Activated CD8-positive, alpha-beta memory T cell treated with anti-CD3 and anti-CD28 coated beads, Interleukin-2, amount 50 U/mL, for 1 hour (primary cell): ENCODE results near the gene C9.
"Not testable (repeated sequence)": the region's sequence is repeated elsewhere in the genome, so short reads cannot be mapped to it uniquely, and the experiment has no call there.

Source experiments
- DNase-seq: peaks from one replicate; pipeline ENCODE4 v3.0.0-alpha.2; 2020; ENCODE audit errors: extremely low read depth

C9 gene

DNA sequence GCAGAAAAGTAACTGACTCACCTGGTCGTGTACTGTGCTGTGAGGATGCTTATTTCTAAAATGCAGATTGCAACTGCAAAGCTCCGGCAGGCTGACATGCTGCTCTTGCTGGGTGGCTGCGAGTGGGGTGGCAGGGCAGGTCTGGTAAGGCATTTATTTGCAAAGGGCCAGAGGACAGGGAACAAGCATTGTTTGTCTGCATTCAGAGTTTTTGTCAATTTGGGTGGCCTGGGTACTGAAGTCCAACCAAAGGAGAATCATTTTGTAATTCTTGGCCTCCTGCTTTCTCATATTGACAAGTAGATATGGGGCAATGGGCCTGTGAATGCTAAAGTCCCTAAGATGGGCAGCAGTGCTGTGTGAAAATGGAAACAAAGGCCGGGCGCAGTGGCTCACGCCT lies at the start of gene C9:
Gene C9 (minus strand): TSS at position 129 of the 400 bp plus-strand sequence. CDS start 31 bp downstream, at position 98.
- DNase-seq: no peak

DNA sequence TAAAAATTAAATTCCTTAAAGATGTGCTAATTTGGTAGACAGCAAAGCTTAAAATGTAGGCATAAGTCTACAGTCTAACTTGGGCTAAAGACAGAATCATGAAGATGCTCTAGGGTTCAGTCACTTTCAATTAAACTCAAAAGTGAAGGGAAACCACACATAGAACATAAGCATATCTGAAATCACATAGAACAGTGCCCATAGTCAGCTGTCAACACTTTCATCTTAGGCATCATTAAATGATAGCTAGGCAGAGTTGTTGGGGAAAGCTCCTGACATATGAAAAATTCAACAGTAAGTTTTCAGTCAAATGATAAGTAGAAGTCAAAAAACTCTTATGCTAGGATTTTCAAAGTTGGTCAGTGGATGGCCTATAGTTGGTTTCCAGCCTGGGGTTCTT lies 49.5 kb upstream of the C9 start:
- no peak for DNase-seq

DNA sequence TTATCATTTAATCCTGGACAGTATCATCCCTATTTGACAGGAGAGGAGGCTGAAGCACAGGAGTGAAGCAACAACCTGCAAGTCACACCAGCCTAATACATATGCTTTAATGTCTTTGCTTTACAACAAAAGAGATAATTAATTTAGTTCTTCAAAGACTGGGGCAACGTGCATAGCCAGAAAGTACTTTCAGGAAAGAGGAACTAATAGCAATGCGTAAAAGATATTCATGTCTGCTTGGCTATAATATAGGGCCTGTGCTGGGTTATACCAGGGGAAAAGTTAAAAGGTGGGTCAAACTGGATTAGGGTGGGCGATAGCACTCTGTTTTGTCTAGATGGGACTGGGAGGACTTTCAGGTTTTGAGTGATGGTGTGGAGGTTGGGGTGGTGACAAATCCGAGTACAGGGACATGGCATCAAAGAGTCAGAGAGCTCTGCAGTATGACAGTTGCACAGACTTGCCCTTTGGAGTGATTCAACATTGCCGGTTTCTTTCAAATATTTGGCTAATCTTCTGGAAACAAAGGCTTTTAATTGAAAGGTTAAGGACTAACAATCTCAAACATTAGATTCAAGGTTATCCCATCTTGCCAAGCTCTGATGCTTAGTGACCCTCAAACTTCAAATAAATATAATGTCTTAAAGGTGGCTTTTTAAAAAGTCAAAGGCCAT lies 48.6 kb upstream of the C9 start:
- DNase-seq: no peak

DNA sequence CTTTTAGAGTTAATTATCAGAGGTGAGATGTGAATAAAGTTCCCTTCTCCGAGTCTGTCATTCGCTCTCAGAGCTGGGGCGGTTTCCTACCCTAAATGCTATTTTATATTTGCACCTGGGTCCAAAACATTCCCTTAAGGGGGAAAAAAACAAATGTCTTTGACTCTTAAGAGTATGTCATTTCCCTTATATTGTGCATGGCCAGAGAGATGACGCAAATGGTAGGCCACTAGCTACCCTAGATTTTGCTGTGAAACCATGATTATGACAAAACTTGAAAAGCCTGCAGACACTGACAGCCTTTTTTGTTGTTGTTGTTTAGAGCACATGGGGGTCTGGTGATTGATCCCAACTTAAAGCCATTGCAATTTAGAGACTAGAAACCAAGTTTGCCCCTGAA lies 47.7 kb upstream of the C9 start:
- no peak for DNase-seq

DNA sequence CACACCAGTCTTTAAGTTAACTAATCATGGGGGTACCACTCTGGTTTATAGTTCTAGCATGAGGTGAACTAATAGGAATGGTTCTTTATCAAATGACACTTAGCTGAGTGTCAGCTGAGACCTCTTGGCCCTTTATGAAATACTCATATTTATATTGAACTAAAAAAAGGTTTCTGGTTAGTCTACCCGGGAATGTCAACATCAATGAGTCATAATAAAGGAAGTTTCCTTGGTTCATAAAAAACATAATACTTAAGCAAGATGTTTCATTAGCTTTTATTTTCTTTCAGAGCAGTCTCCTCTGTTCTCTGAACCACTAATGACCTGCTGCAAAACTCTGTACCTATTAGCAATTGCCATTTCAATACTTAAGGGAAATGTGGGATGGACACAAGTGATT lies 46.8 kb upstream of the C9 start:
- DNase-seq: no peak

DNA sequence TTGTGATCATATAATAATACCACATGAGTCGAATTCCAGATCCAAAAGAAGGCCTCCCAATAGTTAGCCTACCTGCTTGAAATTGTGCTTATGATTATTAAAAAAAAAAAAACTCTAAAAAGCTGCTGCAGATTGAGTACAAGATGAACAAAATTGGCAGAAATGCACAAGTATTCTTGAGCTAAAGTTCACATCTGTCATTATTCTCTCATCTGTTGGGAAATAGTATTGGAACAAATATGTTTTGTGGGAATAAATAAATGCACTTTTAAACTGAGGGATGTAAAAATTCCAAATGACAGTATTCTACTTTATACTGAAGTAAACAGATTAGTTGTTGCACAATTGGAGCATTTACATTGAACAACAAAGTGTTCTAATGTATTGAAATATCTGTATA lies 44.7 kb upstream of the C9 start:
- no peak for DNase-seq

DNA sequence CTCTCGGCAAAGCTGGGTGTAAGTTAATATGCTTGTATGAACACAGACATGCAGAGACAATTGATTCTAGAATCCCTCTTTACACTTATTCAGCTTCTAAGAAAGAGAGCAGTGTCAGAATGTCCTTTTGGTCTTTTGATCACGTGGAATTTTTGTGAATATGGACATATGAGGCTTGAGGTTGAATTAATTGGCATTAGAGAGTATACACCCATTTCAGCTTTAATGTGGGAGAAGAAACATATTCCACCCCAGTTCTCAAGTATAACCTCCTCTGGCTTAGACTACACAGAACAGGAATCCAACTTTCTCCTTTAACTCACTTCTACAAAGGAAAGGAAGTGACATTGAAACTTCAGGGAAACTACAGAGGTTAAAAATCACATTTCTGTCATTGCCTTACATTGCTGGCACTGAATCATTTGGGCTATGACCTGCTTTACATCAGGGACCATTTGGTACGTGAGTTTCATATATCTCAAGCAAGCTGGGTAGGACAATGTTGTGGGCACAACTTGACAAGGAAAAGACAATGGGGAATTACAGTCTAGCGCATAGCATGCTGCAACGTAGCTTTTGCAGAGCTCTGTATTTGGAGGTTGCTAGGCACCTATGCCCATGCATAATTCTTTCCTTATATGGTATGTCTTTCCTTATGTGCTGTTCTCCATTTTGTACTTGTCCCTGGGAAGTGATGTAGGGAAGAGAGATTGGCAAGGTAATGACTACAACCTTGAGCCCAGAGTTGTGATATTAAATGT lies 41.0 kb upstream of the C9 start:
- no peak for DNase-seq

DNA sequence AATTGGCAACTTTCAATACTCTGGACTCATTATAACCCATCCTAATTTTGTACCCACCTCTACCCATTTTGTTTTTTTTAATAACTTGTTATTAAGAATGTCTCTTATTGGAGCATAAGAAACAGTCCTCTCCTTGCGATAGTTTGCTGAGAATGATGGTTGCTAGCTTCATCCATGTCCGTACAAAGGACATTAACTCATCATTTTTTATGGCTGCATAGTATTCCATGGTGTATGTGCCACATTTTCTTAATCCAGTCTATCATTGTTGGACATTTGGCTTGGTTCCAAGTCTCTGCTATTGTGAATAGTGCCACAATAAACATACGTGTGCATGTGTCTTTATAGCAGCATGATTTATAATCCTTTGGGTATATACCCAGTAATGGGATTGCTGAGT lies 39.5 kb upstream of the C9 start:
- DNase-seq: not testable (repeated sequence)

DNA sequence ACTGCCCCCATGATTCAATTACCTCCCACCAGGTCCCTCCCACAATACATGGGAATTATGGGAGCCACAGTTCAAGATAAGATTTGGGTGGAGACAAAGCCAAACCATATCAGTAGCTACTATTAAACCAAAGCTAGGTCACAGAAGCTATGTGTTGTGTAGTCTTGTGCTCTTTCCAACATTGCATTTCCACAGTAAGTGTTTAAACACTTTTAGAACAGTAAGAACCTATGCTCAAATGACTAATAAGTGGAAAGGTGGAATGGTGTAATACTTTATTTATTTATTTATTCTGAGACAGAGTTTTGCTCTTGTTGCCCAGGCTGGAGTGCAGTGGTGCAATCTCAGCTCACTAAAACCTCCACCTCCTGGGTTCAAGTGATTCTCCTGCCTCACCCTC lies 37.8 kb upstream of the C9 start:
- not testable (repeated sequence) for DNase-seq

DNA sequence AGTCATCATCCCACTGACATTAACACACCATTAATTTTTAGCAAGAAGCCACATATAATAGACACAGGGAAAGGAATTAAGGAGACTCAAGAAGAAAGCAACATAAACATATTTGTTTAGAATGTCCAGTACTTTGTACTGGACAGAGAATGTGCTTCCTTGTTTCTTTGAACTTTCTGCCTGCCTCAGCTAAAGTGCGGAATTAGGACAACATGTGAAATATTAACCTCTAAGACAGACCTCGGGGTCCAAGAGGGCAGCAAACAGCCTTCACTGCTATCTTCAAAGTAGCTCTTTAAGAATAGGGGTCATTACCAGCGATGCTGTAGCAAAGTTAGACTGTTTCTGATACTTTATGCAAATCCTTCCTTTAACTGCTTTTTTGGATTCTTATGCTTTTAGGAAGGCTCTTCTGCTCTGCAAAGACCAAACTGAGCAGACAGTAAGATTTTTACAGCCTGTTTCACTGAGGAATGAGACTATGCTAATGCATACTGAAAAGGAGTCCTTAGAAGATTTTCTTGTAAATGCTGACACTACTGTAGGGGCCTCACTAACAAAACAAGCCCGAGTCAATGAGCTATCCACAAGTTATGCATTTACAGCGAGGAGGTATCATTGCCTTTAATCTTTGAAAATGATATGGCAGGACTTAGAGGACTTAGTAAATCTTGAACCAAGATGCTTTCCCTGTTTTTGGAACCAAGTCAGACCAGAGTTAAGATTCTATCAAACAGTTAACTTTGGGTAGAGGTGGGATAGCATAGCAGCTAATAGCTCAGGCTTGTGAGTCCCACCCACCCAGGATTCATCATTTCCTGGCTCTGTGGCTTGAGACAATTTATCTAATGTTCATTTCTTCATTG lies 36.7 kb upstream of the C9 start:
- DNase-seq: no peak

DNA sequence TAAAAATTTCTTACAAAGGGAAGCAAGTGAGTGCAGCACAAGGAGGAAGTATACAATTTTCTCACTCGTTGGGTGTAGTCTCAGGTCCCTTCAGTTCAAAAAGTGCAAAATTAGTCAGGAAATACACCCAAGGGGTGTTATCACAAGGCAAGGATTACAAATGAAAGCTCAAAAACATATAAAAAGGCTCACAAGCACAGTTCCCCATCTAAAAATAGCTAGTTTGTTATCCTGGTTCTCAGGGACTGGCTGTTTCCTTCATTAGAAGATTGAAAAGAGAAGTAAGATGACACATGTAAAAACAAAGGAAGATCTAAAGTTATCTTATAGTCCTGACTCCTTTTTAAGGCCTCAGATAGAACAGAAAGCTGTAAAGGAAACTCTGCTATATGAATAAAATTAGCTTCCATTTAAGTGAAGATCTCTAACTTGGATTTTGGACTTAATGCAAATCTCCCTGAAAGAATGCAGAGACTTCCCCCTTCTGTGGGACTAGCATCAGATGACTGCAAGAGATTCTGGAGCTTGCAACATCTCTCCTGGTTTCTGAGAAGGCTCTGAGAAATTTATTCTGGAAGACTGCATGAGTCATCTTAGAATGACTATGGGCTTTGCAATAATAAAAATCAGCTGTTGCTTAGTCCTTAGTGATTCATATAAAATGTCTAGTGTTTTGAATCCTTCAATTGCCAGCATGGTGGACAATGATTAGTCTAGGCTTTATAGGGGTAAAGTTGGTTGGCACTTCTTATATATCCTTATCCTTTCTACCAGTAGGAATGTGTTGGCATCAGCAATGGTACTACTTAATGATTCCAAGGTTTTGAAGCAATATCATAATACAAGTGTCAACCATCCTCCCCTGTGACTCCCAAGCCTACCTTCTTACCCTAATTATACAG lies 35.1 kb upstream of the C9 start:
- no peak for DNase-seq

DNA sequence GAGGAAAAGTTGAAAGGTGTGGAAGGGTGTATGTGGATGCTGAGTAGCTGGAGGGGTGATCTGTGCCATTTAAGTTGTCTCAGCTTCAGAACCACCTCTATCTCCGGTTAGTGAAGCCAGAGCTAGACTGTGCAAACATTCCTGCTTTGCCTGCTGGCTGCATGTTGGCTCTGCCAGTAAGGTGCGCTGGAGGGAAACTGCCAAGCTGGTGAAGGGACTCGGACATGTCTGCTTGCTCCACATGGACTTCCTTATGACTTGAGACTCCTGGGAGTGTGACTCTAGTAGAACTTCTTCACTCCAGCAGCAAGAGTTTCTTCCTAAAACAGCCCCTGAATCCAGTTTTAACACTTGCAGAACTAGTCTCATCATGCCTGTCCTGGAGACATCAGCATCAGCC lies 32.5 kb upstream of the C9 start:
- no peak for DNase-seq

DNA sequence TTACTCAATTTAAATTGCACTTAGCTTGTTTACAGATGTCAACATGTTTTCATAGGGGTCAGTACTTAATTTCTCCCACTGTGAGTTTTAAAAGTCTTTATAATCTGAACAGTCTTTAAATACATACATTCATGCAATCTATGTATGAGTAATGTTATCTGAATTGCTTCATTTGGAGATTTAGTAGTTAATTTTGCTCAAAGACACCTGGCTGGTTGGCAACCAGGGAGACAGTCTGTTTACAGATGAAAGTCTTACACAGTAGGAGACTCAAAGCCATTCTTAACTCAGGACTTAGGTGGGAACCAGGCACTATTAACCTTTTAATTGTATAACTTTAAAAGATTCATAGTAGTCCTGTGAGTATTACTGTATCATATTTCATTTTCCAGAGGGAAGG lies 31.2 kb upstream of the C9 start:
- DNase-seq: no peak

DNA sequence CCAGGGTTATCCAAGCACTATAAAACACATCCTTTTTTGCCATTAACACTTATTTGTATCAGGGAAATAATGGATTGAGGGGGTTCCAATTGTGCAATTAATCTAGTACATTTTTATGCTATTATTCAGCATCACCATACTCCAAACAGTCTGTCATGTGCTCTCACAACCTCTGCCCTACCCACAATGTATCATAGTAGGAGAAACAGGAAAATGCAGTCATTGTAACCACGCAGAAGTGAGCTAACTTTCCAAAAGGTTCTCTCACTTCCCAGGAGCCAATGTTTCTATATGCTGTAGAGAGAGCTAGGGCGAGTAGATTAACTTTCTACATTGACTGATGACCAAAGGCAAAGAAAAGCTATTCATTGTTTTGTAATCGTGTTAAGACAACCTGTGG lies 30.7 kb upstream of the C9 start:
- DNase-seq: no peak

DNA sequence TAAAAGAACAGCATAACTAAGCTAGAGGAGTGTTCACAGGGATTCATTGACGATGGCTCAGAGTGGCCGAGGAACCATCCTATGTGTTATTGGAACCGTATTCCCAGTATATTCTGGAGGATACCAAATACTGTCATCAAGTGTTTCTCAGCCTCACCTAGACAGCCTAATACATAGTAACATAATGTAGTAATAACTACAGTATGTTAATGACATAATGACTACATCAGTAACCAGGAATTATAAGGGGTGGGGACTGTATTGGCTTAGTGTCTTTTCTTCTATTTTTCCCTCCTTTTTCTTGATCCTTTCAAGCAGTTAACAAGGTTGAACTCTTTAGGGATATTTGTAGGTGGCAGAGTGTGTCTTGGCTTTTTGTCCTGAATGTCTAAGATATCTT lies 26.6 kb upstream of the C9 start:
- DNase-seq: no peak

DNA sequence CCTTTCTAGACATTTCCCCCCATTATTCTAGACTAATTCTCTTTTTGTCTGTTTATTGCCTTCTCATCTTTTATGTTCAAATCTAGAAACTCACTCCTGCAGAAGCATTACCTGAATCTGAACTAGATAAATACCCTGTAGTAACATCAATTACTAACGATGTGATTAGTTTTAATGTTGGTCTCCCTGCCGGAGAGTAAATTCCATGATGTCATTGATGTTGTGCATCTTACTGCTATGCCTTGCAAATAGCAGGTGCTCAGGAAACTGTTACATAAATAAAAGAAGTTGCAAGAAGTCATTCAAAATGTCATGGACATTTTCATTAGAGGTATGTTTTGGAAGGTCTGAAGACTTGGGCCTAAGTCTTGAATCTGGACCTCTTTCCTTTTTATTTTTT lies 23.0 kb upstream of the C9 start:
- no peak for DNase-seq

DNA sequence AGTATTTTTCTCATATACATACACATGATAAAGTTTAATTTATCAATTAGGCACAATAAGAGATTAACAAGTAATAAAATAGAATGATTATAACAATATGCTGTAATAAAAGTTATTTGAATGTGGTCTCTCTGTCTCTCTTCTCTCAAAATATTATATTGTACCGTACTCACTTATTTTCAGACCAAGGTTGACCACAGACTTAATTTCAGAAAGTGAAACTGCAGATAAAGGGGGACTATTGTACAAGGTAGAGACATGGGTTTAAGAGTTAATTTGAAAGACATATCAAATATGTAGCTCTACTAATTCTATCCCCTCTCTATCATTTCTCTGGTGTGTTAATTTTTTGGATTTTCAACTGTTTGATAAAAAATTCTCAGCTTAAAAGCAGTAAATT lies 20.0 kb upstream of the C9 start:
- no peak for DNase-seq

DNA sequence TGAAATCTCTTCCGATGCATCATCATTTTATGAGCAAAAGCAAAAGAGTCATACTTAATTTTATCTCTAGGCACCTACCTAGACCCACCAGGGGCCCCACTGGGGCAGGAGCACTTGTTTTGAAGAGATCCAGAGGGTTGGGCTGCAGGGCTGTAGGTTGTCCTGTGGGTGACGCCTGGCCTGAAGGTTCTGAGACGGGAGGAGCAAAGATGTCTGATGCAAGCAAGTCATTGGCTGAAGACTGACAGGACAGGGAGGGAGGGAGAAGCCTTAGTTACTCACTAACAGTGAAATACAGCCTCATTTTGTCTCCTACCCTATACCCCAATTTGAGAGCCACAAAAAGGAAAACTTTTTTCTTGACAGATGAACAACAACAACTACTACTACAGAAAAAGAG lies 17.1 kb upstream of the C9 start:
- DNase-seq: no peak

DNA sequence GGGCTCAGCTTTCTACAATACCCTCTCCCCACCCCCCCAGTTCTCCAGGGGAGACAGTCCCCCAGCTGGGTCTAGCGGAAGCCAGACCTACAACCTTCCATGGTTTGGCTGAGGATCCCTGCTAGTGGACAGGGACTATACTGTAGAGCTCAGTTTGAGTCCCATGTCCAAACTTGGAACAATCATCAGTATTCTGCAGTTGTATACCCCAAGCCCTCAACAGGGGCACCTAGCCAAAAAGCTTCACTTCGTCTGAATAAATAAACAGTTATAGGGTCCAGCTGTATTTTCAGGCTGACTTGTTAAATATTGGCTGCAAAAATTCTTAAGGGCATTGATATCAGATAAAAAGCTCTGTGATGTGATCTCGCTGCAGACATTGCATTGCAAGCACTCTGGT lies 15.4 kb upstream of the C9 start:
- no peak for DNase-seq

DNA sequence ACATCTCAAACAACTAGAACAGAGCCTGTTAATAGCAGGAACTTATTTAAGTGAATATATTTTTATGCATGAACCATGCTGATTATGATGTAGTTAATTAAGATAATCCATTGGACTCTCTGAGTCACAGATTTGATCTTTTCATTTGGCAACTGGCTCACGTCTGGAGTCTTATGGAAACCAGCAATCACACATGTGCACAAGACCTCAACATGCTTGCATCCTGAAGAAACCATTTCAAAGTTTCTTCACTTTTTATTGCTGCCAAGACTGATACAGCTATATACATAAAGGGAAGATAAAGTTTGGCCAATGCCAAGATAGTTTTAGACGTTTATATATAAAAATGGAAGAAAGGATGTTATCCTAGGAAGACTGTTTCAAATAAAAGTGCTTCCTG lies 13.3 kb upstream of the C9 start:
- no peak for DNase-seq

DNA sequence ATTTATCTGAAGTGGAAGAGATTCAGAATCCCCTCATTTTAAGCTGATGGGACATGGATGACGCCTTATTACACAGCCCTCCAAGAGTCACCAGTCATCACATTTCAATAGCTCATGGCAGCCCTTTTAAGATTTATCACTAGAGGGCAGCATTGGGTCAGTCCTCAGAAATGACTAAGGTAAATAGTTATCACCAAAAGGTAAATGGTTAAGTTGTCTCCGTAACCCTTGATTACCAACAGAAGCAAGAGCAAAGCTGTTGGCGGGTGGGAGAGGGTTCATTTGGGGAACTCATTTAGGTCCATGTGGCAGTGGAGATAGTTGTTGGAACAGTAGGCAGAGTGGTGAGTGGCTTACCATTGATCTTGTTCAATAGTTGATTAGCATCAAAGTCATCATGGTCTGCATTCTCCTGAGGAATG lies 12.0 kb upstream of the C9 start:
- no peak for DNase-seq

DNA sequence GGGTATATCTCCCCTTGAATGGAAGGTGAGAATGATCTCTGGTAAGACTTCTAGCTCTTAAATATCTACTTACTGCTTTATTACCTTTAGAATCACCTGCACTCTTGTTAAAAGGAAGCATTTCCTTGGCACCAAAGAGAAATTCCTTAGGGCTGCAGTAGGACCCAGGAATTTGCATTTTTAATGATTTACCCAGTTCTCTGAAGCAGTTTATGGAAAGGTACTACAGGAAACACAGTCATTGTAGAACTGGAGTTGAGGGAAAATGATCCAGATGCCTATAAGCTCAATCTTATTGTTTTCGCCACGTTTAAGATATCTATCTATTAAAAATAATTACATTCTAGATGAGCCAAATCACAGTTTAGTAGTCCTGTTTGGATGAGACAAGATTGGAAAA lies 9.5 kb upstream of the C9 start:
- no peak for DNase-seq
